HG02852 (cell line): Measurements from ENCODE around the gene ADM2.
"Not testable (repeated sequence)": the region's sequence is repeated elsewhere in the genome, so short reads cannot be mapped to it uniquely, and the experiment has no call there.

Source experiments
- ATAC-seq: cut with Tn5 transposase; IDR thresholded peaks from one replicate; pipeline ENCODE4 v1.9.1; 2021; ENCODE audit warnings: mild to moderate bottlenecking, moderate library complexity; ENCODE audit not compliant: unreplicated experiment

The ADM2 gene, protein sequence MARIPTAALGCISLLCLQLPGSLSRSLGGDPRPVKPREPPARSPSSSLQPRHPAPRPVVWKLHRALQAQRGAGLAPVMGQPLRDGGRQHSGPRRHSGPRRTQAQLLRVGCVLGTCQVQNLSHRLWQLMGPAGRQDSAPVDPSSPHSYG

DNA sequence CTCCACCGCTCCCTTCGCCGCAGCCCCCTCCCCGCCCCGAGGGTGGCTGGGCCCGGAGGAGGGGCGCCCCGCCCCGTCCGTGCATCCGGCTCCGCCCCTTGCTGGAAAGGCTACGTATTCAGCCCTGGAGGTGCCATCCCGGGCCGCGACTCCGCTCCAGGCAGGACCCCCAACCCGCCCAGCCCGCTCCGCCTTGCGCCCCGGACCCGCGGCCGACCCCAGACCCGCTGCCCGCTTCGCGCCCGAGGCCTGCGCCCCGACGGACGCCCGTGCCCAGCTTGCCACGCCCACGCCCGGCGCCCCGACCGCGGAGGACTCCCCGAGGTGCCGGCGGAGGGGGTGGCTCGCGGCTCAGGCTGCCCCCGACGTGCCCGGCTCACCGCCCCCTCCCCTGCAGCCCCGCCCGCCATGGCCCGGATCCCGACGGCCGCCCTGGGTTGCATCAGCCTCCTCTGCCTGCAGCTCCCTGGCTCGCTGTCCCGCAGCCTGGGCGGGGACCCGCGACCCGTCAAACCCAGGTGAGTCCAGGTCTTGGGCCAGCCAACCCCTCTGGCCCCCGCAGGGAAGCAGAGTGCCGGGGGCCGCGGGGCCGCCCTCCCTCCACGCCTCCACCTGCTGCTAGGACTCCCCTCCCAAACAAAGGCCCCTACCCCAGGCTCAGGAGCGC lies at the start of gene ADM2:
Gene ADM2 (plus strand): TSS at position 104 of the 667 bp plus-strand sequence. CDS start 305 bp downstream, at position 409.
- no peak for ATAC-seq

DNA sequence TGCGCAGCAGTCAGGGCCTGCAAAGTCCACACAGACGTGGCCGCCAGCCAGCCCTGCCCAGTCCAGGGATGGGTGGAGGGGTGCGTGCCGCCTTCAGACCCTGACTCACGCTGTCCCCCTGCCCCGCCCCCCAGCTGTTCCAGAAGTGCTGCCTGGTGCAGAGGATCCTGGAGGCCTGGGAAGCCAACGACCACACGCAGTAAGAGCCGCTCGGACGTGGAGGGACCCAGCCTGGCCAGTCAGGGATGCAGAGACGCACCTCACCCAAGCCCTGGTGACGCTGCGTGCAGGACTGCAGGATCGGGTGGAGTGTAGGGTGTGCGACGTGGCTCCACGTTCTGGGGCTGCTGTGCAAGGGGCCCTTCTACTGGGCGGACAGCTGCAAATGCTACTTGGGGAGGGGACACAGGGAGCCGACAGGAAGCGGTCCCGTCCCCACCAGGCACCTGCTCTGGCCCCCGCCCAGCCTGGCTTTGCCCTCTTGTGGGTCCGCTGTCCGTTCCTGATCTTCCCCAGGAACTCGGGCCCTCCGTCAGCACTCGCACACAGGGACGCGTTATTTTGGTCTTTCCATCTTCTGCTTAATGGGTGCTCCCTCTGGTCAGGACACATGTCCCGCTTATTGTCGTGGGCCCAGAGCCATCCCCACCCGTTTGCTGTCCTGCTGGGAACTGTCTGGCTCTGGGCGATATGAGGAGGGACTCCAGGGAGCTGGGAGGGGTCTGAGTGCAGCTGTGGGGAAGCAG lies 49.0 kb upstream of the ADM2 start:
- ATAC-seq, result no peak

DNA sequence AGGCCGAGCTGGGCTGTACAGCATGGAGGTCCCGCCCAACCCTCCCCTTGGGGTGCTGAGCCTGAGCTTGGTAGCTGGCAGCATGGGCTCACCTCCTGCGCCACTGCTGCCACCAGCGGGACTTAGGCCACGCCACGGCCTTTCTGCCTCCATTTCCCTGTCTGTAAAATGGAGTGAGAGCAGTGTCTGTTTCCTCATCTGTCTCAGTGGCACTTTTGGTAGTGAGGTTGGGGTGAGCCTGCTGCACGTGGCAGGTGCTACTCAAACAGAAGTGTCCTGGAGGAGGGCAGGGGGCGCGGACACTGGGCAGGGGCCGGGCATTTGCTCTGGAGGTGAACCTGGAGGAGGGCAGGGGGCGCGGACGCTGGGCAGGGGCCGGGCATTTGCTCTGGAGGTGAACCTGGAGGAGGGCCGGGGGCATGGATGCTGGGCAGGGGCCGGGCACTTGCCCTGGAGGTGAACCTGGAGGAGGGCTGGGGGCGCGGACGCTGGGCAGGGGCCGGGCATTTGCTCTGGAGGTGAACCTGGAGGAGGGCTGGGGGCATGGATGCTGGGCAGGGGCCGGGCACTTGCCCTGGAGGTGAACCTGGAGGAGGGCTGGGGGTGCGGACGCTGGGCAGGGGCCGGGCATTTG lies 48.3 kb upstream of the ADM2 start:
- ATAC-seq, result not testable (repeated sequence)

DNA sequence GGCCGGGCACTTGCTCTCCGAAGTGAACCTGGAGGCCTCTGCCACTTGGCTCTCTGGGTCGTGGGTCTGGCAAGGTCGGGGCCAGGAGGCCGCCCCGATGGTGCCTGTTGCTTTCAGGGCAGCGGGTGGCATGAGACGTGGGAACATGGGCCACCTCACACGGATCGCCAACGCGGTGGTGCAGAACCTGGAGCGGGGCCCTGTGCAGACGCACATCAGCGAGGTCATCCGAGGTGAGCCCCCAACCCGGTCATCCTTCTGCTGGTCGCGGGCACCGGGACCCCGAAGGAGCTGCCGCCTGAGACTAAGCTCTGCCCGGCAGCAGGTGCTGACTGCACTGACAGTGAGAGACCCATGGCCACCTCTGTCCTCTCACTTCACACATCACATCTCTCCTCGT lies 46.5 kb upstream of the ADM2 start:
- ATAC-seq, result no peak

DNA sequence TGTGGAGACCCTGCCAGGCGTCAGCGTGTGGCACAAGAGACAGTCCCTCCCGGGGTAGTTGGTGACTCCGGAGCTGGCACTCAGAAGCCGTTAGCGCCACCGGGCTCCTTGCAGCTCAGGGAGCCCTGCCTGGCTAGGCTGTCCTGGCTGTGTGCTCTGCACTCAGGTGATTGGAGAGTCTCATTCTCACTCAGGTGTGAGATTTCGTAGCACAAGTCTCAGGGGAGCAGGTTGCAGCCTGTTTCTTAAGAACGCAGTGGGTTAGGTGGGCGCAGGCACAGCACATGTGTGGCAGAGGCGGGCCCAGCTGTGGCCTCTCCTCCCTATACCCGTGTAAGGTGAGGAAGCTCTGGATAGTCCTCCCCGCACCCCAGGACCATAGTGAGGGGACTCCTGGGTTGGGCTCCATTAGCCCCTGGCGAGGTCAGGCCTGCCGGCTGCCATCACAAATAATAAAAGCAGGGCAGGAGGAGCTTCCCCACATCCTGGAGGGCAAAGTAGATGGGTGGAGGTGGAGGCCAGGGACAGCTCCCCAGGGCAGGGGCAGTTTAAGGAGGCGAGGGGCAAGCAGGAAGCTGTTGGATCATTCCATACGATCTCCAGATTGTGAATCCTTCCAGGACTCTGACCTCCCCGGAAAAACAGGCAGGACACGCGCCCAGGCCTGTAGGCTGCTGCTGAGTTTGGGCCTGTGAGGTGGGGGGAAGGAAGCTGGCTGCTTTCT lies 45.9 kb upstream of the ADM2 start:
- no peak for ATAC-seq

DNA sequence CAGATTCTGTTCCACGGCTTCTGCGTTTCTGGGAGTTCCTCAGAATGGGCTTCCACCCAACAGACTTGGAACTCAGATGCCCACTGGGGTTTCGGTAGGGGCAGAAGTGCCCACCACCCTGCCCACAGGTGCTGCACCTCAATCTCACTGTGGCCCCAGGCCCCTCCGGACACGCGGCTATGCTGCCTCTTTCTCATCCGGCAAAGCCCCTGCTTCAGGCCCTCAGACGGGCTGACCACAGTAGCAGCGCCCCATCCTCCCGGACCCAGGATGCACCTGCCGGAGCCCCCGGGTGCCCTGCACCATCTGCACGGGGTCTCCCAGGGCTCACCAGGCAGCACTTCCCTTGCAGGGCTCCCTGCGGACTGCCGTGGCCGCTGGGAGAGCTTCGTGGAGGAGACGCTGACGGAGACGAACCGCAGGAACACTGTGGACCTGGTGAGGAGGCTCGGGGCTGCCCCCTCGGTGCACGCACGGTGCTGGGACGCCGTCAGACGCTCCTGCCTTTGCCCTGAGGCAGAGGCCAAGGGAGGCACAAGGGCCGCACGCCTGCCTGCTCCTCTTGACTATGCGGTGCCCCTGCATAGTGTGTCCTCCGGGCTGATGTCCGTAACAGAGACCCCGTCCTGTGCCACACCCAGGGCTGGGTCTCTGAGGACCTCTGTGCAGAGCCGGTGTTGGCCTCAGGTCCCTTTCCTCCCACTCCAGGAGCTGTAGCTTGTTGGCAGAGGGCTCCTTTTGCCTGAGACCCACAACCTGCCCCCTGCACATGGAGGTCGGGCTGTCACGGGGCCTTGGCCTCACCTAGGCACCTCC lies 45.1 kb upstream of the ADM2 start:
- ATAC-seq, result no peak

DNA sequence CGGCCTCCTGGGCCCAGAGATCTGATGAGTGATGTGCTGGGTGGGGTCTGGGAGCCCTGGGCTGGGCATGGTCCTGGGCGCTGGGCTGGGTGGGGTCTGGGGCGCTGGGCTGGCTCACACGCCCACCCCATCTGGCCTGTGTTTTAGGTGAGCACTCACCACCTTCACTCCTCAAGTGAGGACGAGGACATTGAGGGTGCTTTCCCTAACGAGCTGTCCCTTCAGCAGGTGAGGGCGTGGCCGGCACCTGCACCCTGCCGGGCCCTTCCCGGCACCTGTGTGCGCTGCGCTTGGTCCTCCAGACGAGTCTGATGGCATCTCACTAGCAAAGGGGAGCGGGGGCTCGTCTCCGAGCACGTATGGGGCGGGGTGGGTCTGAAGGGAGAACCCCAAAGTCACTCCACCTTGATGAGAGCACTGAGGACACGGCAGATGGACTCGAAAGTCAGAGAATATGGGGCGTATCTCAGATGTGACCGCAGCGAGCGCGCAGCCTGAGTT lies 44.5 kb upstream of the ADM2 start:
- no peak for ATAC-seq

DNA sequence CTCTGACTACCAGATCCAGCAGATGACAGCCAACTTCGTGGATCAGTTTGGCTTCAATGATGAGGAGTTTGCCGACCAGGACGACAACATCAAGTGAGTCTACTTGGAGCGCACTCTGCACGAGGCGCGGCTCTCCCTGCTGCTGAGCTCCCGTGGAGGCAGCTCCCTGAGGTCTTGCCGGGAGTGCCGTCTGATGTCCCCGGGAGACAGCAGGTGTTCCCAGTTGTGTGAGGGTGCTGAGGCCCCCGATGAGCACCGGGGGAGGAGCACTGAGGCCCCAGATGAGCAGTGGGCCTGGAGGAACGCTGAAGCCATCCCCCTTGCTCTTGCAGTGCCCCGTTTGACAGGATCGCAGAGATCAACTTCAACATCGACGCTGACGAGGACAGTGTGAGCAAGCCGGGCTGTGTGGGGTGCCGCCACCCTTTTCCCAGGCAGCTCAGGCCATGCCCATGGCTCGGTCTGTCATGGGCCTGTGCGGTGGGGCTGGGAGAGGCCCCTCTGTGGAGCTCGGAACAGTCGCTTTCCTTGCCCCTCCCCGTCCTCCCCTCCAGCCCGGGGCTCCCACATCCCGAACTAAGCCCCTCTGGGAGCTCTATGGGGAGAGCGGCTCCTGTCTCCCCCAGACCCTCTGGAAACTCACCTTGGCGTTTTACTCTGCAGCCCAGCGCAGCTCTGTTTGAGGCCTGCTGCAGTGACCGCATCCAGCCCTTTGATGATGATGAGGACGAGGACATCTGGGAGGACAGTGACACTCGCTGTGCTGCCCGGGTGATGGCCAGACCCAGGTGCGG lies 43.6 kb upstream of the ADM2 start:
- ATAC-seq, result no peak

DNA sequence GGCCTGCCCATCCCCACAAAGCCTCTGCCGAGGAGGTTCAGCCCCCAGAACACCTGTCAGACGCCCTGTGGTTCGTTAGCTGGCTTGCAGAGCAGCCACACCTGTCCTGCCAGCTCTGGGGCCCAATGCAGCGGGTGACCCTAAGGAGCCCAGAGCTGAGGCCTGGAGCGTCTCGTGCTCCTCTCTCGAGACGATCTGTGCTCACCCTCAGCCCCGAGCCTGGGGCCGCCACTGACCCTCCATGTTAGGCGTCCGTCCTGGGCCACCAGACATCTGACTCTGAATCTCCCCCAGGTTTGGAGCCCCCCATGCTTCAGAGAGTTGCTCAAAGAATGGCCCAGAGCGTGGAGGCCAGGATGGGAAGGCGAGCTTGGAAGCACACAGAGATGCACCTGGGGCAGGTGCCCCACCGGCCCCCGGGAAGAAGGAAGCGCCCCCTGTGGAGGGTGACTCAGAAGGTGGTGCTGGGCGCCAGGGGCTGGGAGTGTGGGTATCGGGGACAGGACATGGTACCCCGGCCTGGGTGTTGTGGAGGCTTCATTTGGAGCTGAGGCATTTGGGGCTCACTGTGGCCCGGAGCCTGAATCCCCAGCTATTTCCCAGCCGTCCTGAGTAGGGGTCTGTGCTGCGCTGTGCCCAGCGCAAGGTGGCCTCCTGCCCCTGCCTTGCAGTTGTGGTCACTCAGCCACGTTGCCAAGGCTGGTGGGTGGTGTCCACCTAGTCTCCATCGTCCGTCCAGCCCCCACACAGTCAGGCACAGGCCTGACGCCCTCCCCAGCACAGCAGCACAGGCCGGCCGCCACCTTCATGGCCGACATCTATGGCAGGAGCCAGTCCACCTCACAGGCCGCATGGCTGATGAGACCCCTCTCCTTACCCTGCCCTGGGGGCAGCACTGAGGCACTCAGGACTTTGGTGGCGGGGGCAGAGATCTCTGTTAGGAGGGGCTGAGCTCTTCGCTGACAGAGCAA lies 42.8 kb upstream of the ADM2 start:
- no peak for ATAC-seq

DNA sequence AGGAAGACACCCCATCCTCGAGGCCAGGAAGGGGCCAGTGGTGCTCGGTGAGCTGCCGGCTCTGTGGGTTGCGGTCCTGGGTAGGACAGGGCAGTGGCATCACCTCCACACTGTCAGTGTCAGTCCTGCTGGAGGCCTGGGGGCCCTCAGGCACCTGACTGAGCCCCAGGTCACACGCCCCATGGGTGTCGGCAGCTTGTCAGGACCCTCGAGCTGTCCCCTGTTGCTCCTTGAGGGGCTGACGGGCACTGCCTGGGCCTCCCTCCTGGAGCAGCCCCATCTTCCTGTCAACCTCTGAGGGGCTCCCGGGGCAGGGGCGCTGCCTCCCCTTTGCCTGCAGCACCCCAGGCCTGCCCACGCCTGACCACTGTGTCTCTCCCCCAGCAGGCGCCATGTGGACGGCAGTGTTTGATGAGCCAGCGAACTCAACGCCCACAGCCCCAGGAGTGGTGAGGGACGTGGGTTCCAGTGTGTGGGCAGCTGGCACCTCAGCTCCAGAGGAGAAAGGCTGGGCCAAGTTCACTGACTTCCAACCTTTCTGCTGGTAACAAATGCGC lies 42.0 kb upstream of the ADM2 start:
- no peak for ATAC-seq

DNA sequence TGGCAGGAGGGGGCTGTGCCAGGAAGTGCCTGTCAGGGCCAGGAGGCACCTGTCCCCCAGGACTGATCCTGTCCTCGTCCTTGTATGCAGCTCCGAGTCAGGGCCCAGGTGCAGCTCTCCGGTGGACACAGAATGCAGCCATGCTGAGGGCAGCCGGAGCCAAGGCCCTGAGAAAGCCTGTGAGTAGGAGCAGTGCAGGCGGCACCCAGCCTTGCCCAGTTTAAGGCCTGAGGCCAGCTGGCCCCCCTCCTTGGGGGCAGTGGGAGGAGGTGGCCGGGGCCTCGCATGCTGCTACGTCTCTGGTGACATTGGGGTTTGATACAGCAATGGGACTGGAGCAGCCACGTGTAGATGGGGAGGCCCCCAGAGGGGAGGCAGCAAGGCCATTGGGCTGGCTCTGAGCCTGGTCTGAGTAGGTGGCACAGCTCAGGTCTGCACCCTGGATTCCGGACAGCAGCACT lies 41.4 kb upstream of the ADM2 start:
- no peak for ATAC-seq

DNA sequence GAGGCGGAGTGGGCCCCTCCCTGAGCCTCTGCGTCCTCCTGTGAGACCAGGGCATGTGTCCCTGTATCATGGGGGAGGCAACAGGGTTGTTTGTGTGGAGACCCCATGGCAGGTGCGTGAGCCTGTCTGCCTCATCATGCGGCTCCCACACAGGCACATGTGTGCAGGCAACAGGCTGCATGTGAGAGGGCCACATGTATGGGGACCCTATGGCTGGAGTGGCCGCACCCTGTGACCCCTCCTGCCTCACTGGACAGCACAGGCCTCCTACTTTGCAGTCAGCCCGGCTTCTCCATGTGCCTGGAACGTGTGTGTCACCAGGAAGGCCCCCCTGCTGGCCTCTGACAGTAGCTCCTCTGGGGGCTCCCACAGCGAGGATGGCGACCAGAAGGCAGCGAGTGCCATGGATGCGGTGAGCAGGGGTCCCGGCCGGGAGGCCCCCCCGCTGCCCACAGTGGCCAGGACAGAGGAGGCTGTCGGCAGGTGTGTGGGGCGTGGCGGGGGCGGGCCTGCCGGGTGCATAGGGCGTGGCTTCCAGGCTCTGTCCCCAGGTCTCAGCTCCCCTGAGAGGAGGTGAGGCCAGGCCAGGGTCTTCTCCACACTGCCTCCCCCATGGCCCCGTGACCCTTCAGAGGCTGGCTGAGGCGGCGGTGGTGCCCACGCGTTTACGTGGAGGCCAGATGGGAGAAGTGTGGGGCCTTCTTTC lies 40.6 kb upstream of the ADM2 start:
- ATAC-seq, result no peak

DNA sequence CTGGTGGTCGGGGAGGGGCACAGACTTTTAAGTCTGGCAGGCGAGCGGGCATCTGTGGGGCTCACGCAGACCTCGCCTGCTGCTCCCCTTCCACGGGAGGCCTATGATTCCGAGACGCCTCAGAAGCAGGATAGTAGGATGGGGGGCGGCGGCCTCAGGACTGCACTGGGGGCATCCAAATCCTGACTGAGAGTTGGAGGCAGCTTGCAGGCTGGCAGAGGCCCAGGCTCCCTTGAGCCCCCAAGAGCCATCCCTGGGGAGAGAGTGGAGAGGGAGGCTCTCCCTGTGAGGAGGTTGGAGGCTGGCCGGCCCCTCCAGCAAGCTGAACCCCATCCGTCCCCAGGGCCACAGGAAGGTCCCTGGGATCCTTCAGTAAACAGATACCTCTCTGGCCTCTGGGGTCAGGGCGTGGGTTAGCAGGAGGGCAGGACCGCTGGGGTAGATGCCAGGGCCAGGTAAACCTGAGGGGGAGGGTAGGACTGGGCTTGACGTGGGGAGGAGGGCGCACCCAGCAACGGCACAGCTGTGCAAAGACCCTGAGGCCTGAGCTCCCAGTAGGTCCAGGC lies 39.8 kb upstream of the ADM2 start:
- ATAC-seq, result no peak

DNA sequence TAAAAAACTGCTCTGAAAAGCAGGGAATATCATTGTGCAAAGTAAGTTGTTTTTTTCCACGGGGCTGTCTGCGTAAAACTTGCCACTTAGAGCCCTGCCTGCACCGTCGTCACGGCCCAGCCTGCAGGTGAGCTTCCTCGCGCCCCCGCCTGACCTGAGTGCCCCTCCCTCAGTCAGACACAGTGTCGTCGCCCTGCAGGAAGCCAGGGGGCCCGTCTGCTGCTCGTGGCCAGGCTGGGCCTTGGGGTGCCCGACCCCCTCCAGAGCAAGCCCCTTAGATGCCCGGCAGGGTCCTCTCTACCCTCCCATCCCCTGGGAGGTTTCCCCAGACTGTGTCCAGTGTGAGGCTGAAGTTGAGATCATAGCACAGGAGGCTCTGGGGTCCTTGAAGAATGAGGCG lies 38.1 kb upstream of the ADM2 start:
- no peak for ATAC-seq

DNA sequence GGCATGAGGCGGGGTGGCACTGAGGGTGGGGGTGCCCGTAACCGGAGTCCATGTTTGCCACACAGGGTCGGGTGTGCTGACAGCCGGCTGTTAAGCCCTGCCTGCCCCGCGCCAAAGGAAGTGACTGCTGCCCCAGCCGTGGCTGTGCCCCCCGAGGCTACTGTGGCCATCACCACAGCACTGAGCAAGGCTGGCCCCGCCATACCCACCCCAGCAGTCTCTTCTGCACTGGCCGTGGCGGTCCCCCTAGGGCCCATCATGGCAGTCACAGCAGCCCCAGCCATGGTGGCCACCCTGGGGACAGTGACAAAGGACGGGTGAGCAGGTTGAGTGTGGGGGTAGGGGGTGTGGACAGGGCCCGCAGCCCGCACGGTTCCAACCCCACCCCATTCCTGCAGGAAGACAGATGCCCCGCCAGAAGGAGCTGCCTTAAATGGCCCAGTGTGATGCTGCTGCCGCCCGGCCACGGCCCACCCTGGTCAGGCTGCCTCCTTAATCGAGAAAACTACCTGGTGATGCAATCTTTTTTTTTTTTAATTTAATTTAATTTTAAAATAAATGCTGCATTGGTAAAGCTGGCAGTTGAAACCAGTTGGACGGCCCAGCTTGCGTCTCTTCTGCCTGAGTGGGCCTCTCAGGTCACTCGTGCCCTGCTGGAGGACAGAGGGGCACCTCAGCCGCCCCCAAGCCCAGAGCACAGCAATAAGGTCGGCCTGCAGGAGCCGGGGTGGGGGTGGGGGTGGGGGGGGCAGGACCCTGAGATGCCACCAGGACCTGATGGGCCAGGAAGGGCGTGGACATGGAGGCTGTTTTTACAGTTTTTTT lies 37.3 kb upstream of the ADM2 start:
- ATAC-seq, result no peak

DNA sequence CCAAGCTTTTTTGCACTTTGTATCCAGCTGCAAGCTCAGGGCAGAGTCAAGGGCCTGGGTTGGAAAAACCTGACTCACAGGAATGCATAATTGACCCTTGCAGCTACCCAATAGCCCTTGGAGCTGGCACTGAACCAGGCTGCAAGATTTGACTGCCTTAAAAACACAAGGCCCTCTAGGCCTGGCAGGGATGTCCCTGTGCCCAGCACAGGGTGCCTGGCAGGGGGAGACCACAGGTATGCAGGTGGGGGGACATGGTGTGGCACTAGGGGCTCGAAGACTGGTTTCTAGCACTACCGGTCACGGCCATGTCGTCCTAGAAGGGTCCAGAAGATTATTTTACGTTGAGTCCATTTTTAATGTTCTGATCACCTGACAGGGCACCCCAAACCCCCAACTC lies 36.7 kb upstream of the ADM2 start:
- ATAC-seq, result no peak
